Activated CD4-positive, alpha-beta T cell treated with anti-CD3 and anti-CD28 coated beads, Interleukin-2, amount 50 U/mL, for 1 hour (primary cell): ENCODE measurements around the gene MAST4.
"Not testable (repeated sequence)": the region's sequence is repeated elsewhere in the genome, so short reads cannot be mapped to it uniquely, and the experiment has no call there.

ENCODE experiments used
- DNase-seq: peaks from one replicate; pipeline ENCODE4 v3.0.0-alpha.2; 2020

The MAST4 gene

DNA sequence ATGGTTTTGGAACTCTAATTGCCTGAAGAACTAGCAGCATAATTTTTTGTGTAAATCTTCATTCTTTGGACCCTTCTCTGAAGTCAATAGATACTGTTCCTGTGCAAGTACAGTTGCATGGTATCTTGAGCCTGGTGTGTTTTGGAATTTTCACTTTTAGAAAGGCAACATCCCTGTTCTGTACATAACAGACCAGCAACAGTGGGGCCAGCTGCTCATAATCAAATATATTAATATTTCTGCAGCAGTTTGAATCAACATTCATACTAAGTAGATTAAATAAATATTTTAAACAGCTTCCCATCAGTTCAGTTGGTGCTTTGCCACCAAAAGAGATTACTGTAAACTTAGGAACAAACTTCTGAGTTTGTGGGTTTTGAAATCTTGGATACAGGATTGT, 502.5 kb downstream of the MAST4 start:
- DNase-seq, result no peak

DNA sequence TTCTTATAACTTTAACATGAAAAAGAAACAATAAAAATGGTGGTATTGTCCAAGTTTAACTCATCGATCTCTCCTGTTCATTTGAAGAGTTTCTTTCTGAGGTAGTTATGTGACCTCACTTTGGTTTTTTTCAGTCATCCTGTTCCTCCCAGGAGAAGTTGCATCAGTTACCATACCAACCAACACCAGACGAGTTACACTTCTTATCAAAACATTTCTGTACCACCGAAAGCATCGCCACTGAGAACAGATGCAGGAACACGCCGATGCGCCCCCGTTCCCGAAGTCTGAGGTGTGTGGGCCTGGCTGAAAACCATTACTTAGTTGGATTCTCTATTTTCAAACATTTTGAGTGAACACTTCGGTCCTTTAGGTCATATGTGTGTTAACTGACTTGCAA, 504.1 kb downstream of the MAST4 start:
- DNase-seq, result no peak

DNA sequence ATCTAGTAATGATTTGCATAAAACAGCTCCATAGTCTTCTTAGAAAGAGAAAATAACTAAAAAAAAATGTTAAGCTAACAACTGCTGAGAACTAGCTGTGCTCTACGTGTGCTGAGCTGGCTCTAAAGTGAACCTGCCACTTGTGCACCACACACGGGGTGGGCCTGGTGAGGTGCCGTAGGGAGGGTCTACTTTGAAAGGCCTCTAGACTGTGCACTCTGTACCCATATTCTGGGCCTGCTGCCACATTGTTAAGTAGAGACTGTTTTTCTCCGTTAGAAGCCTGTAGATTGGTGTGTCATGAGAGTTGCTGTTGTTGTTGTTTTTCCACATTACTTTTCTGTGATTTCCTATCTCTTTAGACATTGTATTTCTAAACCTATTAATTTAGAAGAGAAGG, 506.5 kb downstream of the MAST4 start:
- no peak for DNase-seq

DNA sequence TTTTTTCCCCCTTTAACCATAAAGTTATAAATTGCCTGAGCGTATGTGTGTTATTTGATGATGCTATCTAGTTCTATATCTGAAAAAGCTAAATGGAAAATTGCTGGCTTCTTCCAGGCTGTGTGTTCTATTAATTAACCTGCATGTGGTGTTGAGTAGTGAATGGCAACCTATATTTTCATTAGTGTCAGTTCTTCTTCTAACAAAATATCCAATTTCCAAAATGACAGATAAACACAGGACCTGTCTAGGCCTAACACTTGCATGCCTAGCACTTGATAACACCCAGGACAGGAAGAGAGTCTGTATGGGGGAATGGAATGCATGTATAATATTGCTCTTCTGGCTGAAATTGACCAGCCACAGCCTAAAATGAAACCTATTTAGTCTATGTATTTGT, 508.7 kb downstream of the MAST4 start:
- DNase-seq, result no peak

DNA sequence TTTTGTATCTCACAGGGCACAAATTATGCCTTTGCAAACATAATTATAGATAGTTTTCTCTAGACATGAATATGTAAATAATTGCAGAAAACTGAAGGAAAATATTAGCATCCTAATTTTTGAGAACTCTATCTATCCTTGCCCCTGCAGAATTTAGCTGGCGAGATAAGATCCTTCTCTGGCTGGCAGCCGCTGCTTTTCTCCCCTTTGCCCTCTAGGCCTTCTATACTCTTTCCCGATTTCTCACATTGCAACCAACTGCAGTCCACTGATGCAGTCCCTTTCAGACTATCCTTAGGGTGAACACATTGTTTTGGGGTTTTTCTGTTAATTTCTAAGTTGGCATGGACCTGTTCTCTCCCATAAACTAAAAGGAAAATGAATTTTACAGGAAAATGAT, 509.1 kb downstream of the MAST4 start:
- no peak for DNase-seq

DNA sequence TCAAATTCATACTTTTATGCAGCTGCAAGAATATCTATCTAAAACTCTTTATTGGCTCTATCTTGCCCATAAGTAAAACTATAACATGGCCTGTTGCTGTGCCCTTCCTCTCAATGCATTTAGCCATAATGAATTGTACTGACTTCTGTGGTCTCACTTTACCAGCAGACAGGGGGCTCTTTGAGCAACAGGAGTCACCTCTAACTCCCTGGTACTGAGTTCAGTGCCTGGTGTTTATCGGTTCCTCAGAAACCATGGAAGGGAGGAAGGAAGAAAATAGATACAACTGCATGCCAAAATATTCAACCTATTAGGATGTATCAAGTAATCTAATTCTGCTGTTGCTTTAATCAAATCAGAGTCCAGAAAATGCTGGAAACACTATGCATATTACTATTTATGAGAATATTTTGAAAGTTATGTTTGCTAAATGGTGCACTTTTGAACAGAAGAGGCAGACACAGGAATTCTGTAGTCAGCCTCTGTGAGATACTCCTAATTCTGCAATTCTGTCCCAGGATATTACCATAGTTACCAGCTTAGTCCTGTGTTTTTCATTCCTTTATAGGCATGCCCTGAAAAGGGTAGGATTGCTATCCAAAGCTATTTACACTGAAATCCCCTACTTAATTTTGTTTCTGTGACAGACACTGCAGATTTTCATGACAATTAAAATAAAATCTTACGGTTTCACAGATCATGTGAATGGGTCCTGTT, 510.6 kb downstream of the MAST4 start:
- DNase-seq, result no peak

DNA sequence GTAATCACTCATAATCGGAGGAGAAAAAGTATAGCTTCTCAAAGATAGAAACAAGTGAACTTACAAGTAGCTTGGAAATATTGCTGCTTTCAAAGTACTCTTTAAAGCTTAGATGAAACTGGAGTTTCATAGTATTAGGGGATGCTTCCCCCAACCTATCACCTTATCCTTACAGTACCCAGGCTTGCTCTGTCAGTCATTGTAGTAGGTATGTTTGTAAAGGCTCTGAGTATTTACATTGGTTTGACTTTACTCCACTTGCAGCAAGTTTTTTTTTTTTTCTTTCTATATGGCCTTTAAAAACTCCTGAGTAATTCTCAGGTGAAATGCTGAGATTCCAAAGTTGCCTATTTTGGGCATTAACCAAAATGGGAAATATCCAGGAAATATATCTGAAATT, 515.6 kb downstream of the MAST4 start:
- DNase-seq, result no peak

DNA sequence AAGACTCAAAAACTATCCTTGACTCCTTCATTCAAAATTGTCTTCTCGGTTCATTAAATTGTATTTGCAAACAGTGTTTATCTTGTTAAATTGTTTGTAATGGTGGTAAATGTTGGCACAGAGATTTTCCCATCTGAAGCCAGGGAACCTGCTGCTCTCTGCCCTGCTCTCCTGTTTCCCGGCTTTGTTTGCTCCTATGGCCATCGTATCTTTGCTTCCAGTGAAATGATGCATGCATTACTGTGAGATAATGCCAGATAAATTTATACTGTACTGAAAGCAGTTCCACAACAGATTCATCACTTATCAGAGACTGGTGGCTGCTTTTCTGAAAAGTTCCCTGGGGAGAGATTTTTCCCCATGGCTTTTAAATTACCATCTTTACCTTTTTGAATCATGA, 519.1 kb downstream of the MAST4 start:
- no peak for DNase-seq

DNA sequence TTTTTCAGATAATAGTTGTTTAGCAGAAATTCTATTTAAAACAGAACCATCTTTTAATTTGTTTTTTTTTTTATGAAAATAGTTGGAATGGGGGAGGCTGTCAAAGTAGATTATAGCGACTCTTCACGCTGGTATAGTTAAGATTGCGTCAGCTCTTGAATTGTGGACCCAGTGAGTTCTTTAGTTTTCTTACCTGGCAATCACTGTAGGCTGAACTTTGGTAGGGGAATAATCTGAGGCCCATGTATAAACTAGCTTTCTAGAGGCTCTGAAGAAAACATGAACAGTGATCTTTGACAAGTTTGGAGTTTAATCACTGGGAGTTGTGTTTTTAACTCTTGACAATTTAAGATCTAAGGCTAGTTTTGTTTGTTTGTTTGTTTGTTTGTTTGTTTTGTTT, 519.6 kb downstream of the MAST4 start:
- DNase-seq, result no peak

DNA sequence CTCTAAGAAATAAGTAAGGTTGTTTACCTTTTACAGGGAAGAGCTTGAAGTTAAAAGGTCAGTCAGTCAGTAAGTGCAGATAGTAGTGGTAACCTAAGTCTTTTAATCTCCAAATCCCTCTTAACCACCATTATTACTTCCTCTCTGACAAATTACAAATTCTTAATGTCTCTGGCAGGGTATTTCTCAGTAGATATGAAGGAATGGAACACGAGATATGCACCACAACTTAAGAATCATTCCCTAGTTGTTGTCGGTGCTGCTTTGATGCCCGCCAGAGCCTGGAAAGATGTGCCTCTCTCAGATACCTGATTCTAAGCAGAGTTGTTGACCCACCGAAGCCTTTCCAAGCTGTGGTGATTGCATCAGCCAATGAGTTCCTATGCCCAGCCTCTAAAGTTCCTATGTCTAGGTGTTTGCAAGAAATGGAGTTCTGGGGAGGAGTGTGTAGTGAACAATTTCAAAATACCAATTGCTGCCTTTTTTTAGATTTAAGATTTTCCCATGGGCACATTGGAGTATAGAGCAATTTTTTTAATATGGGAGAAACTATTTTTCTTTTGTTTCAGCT, 521.9 kb downstream of the MAST4 start:
- no peak for DNase-seq

DNA sequence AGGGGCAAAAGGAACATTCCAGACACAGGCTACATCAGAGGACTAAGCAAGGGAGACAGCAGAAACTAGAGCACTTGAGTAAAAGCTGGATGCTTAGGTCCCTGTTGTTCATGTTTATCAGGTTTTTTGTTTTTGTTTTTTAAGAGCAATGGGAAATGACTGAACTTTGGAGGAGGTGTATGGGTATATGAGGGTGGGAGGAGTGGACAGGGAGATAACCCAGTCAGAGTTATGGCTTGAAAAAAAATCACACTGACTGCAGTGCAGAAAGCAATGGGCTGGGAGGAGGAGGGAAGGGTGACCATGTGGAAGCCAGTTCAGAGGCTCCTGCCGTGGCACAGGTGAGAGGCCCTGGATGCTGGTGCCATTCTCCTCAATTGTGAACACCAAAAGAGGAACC, 522.8 kb downstream of the MAST4 start:
- no peak for DNase-seq

DNA sequence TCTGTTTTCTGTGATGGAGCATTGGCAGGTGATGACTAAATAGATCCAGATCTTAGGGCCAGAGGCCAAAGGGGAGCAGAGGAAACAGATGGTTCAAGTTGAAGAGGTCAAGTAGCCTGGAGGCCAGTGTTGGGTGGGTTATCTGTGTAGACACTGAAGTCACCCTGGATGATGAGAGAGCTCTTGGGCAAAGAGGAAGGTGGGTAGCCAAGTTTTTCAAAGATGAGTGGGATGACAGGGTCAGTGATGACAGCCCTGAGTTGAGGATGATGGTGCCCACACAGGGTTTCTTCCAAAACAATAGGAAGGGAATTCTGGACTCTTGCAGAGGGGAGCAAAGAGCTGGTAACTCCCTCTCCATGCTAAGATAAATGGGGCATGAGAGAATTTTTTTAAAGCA, 523.8 kb downstream of the MAST4 start:
- DNase-seq, result no peak

DNA sequence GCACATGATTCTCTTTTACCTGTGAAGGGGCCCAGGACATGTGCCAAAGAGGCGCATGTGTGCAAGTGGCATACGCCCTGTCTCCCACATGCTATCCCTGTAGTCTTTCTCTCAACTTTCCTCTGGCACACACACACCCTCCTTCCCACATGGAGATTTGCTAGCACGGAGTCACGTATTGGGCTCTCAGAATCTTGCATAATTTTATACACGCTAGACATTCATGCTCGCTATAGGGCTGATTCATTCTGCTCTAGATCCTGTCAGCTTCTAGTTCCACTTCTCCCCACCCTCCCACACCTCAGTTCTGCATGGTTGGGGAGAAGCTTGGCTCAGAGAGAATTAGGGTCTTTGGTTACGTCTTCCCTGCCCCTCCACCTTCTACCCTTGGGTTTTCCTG, 527.6 kb downstream of the MAST4 start:
- no peak for DNase-seq

DNA sequence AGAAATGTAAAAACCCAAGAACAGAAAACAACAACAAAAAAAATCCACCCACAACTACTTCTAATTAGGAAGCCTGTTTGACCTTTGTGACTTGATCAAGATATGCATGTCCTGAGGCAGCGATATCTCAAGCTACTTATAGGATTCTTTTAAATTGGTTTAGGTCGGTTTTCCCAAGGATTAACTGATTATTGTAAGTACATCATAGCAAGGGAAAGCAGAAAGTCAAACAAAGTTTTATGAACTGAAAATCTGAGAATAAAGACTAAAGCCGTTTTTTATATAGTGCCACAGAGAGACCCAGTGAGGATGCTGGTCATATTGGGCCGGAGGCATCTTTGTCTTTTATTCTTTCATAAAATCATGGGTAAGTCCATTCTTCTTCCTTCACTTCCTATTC, 528.4 kb downstream of the MAST4 start:
- no peak for DNase-seq

DNA sequence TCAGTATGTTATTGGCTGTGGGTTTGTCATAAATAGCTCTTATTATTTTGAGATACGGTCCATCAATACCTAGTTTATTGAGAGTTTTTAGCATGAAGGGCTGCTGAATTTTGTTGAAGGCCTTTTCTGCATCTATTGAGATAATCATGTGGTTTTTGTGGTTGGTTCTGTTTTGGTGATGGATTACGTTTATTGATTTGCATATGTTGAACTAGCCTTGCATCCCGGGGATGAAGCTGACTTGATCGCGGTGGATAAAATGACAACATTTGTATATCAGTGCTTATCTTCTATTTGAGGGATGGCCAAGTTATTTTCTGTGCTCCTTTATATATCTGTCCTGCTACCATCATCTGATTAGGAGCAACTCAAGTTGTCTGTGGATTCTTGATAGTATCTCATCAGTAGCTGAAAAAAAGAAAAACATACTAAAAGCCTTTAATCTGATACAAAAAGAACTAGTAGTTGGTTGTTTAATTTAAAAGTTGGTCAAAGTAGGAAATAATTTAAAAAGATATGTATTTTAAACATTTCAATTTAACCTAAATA, 531.2 kb downstream of the MAST4 start:
- DNase-seq, result not testable (repeated sequence)

DNA sequence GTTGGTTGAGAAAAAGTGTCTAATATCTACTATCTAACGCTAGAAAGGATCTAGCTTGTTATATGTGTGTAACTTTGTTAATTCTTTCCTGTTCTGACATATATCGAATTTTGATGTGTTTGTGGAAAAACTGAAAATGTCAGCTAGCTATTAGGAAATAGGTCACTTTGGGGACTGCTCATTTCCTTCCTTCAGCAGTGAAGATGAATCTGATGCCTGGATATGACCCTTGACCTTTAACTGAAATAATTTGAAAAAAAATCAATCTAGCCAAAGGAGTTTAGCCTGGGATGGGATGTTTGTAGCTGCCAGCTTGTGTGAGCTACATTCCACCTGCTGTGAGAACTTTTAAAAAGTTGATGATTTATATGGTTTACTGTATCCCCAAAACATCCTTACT, 533.6 kb downstream of the MAST4 start:
- DNase-seq, result no peak

DNA sequence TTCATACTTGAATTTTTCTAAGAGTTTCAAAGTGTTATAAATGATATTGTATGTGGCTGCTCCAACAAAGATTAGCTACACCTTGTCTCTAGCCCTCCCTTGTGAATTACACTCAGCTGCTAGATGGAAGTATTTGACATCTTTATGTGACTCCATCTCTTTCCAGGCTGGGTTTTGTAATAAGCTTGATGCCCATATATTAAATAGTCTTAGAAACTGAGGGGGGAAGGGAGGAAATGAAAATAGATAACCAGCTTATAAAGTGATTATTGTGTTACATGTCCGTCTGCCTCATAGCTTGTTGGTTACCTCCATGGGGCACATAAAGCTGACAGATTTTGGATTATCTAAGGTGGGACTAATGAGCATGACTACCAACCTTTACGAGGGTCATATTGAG, 537.0 kb downstream of the MAST4 start:
- DNase-seq, result no peak

DNA sequence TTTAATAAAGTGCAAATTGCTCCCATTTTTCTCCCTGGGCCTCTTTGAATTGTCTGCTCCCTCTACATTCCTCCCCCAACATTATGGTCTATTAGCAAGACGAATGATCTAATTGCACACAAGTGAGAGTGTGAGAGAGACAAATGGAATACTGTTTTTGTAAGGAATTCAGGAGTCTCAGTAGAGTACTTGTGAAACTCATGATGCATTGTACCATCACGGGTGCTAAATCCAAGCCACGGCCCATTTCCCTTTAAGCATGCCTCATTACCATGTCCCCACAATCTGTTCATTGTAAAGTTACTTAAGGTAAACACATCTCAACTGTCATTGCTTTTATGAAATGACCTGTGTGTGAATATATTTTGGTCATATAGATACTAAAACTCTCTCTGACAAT, 537.6 kb downstream of the MAST4 start:
- DNase-seq, result no peak

DNA sequence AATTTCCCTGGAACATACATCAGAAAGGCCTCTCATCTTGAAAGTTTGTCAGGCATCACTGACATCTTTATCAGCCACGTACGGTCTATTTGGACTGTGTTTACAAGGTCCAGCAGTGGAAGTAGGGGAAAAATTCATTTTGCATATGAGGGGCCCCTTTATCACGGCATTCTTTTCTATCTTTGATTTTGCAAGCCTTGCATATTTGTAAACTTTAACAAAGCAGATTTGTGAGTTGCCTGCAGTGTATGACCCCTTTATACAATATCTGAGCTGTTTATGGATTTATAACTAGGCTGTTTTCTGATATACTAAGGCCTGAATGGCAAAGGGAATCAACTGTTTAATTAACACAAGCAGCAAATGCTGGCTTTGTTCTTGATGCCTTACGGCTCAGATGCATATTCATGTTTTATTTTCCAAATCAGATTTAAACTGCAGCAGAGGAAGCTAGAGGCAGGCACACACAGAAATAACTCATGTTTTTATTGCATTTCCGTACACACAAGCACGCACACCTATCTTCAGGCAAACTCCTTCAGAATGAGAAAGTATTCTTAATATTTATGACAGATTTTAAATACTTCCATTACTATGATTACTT, 539.3 kb downstream of the MAST4 start:
- no peak for DNase-seq

DNA sequence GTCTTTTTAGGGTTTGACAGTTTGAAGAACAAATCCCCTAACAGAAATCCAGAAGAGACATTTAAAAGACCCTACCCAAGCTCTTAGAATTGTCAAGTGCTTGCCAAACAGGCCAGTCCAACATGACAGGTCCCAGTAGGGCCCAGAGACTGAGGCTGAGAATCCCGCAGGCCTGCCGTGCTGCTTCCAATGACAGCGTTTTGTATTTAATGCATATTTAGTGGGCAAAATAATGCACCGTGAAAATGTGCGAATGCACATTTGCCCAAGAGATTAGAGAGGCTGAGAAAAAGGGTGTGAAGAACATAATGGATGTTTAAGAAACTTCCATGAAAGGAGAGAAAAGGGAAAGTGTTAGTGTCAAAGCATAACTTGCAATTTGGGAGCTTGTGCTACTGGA, 542.8 kb downstream of the MAST4 start:
- DNase-seq, result no peak

DNA sequence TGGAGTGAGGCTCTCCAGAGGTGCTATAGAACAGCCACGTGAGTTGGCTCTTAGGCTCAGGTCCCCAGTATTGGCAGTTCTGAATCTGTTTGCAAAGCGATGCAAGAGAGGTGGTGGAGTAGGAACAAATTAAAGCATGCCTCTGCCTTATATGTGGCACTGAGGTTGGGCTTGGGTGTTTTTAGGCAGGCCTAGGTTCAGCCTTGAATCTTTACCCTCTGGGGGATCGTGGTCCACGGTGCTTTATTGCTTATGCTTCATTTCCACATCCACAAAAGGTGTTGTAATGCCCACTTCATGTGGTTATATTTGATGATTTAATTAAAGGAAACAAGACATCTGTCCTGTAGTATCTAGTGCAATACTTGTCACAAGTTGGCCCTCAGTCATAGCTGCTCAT, 544.2 kb downstream of the MAST4 start:
- DNase-seq, result no peak

DNA sequence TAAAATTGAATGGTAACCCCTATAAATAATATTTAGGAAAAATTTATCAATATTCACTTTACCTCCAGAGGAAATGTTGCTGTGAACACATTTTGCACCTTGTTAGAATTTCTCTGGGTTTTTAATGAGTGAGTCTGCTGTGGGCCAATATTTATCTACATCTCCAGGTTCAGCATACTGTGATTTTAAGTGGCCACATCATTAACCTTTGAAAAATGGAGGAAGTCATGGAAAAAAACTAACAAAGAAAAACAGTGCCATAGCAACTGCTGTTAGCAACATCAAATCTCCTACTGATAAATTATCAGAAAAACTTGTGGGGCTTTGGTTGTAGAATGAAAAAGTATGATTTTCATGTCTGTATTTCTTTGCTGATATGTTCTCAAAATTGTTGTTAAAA, 545.5 kb downstream of the MAST4 start:
- DNase-seq, result no peak

DNA sequence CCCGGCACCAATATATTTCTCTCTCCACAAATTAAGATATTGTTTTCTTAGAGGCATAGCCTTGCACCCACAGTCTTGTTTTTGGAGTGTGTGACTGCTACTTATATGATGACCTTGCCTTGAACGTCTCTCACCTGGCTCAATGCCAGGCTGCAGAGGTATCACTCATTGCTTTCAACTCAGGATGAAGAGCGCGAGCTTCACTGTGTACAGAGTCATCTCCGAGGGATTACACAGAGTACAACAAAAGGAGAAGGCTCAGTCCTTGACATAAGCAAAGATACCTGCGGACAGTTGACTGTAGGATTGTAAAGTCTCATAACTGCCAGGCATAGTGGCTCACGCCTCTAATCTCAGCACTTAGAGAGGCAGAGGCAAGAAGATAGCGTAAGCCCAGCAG, 546.6 kb downstream of the MAST4 start:
- no peak for DNase-seq

DNA sequence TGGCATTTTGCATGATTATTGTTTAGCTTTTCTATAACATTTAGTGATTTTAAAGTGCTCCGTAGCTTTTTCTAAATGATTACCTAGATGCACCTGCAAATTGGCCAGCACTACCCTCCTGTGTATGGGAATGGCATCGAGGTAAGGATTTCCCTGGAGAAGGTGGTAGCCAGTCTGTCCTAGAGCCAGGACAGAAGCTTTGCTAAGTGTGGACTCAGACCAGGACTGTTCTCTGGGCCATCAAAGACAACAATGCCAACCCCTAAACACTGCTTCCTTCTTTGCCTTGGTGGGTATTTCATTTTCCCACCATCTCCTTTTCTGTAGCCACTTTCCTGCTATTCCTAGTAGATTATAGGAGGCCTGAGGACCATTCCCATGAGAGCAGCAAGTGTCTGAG, 547.4 kb downstream of the MAST4 start:
- DNase-seq, result no peak

DNA sequence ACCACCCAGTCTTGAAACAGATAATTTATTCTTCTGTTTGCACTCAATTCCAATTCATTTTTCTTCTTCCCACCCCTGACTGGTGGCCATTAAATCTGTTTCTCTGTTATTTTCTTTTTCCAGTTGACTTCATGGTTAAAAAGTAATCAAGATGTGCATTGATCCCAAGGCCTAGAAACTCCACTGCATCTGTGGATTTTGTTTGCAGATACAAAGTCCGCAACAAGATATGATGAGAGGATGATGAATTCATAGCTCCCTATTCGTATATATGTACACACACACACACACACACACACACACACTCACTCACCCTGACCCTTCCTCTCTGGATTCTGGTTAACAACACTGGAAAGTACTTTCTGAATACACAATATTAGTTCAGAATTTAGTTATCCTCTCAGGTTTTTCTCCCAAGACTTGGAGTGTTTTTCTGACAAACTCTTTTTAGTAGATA, 548.0 kb downstream of the MAST4 start:
- DNase-seq, result no peak
